ENCODE results near the gene RFT1. TPM values are rescaled to one million over a fixed set of nuclear protein-coding genes. Genes with fewer than 3 reads are reported as not detected.

Gene RFT1
- total RNA-seq, 1 experiment from 2014 or later = 33.6 TPM

GRCh38 chr3:53092216-53092615 lies 38.0 kb downstream of the RFT1 start:
- no peak for DNase-seq (ENCODE audit: low spot score)

- DNase-seq (ENCODE audit: low spot score) = no peak
Measured at GRCh38 chr3:53091011-53091410, 39.2 kb downstream of the RFT1 start.

- no peak for DNase-seq (ENCODE audit: low spot score)
Measured at GRCh38 chr3:53089511-53089910, 40.7 kb downstream of the RFT1 start.

- DNase-seq (ENCODE audit: low spot score) = no peak
Measured at GRCh38 chr3:53085476-53085875, 44.8 kb downstream of the RFT1 start.

- DNase-seq (ENCODE audit: low spot score) = peak; percentile 27
Measured at GRCh38 chr3:53084310-53085001, 45.8 kb downstream of the RFT1 start.

DNA sequence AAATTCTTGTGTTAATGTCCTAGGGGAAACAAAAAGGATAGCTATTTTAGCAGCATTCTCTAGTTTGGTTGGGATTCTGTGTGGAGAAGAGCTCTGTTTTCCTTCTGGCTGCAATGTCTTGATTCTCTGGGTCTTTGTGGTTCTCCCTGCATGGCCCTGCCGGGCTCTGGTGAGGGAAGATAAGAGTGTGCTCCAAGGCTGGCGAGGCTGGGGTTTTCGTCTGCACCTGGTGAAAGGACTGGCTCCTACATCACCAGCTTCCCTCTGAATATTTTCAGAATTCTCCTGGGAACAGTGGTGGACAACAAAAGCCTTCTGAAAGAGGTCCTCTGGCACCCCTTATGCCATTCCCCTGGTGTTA lies 46.3 kb downstream of the RFT1 start:
- DNase-seq (ENCODE audit: low spot score) = no peak

DNA sequence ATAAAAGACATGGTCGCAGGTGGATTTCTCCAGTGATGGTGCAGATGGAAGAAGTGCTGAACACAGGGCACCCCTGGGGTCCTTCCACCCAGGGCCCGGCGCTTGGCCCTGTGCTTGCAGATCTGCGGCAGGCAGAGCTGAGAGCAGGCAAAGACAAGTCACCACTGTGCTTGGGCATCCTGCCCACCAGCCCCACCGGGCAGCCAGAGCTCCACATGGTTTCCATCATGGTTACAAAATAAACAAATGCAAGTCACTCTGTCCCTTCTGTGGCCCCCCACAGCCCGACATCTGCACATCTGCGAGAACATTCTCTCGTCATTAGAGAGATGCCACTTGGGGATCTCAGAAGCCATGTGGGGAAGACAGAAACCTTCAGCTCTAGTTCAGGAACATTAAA lies 46.7 kb downstream of the RFT1 start:
- peak; percentile 24 for DNase-seq (ENCODE audit: low spot score)

DNA sequence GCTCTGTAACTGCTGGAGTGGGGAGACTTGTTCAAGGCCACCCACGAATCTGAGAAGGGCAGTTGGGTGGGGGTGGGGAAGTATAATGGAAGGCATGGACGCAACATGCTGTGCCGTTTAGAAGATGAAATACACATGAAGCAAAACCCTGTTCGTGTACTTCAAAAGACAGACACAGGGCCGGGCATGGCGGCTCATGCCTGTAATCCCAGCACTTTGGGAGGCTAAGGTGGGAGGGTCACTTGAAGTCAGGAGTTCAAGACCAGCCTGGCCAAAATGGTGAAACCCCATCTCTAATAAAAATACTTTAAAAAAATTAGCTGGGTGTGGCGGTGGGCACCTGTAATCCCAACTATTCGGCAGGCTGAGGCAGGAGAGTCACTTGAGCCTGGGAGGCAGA lies 47.5 kb downstream of the RFT1 start:
- DNase-seq (ENCODE audit: low spot score) = no peak

GRCh38 chr3:53081318-53081717 lies 48.9 kb downstream of the RFT1 start:
- DNase-seq (ENCODE audit: low spot score) = no peak

DNA sequence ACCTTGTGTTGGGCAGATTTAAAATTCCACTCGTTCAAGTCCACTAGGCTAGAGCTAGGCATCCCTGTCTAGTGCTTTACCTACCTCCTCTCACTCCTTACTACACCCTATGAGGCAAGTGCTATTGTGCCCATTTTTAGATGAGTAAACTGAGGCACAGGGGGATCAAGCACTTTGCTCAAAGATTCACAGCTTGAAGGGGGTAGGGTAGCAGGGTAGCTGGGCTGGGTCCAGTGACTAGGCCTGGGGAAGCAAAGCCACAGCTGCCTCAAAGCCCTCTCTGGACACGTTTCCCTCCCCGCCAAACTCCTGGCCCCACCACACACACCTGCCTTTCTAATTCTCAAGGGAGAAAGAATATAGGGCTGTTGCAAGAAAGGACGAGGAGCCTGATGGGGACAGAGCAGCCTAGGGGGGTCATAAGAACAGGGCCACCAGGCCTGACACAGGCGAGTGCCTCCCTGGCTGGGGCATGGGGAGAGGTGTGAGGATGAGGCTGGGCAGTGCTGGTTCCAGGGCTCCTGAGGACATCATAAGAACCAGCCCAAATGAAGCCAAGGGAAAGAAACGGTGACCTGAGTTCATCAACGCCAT lies 49.5 kb downstream of the RFT1 start:
- DNase-seq (ENCODE audit: low spot score) = no peak

- no peak for DNase-seq (ENCODE audit: low spot score)
Measured at GRCh38 chr3:53079791-53080555, 50.3 kb downstream of the RFT1 start.

DNA sequence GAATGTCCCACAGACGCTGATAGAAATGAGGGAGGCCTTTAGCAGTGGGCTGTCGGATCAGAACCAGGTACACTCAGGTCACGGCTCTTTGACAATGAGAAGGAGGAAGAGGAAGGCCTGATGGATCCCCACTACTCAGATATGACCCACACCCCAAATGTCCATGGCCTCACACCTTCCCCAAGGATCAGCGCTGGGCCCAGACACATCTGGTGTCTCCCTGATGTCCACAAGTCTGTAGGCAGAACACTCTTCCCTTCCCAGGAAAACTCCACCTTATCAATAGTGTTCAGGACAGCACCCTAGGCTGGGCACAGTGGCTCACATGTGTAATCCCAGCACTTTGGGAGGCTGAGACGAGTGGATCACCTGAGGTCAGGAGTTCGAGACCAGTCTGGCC lies 51.1 kb downstream of the RFT1 start:
- no peak for DNase-seq (ENCODE audit: low spot score)

- DNase-seq (ENCODE audit: low spot score) = no peak
Measured at GRCh38 chr3:53078656-53079055, 51.6 kb downstream of the RFT1 start.

GRCh38 chr3:53077476-53078220 lies 52.6 kb downstream of the RFT1 start:
- DNase-seq (ENCODE audit: low spot score) = no peak

- no peak for DNase-seq (ENCODE audit: low spot score)
Measured at GRCh38 chr3:53075743-53076140, 54.5 kb downstream of the RFT1 start.

- no peak for DNase-seq (ENCODE audit: low spot score)
Measured at GRCh38 chr3:53074761-53075742, 55.2 kb downstream of the RFT1 start.

GRCh38 chr3:53074366-53074696 lies 55.9 kb downstream of the RFT1 start:
- DNase-seq (ENCODE audit: low spot score) = no peak

- no peak for DNase-seq (ENCODE audit: low spot score)
Measured at GRCh38 chr3:53073553-53074365, 56.5 kb downstream of the RFT1 start.

DNA sequence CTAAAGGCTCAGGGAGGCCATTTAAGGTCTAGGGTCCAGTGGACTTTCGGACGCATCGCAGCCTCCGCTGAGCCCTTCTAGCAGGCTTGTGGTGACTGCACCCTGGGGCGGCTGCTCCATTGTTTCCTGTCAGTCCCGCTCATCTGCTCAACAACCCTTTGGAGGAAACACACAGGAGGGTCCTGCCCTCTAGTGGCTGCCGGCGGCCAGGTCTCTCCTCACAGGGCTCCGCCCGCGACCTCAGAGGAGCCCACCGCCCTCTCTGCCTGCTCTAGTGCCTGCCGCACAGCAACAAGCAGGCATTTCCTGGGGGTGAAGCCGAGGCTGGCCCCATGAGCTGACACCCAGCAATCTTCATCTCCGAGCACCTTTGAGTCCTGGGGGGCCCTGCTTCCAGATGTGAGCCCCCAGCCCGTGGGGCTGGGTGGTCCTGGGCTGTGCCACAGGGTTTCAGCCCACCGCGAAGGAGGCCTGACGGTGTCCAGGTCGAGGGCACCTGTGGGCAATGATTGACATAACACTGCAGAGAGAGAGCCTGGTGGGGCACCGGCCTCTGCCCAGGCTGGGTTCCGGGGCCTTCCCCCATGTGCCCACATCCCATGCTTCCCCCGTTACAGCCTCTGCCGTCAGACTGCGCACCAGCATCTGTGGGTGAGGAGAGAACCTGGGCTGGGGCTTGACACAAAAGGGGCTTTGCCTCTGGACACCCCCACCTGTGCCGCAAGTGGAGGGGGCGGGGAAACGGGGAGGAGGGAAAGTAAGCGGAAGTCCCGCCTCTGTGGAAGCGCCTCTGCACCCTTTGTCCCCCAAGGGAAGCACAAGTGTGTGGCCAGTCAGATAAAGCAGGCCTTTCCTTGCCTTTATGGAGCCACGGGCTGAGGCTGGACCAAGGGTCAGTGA lies 57.3 kb downstream of the RFT1 start:
- peak; percentile 64 for DNase-seq (ENCODE audit: low spot score)

Measured in A172 (cell line).